ENCODE results near the gene TCN1.

- TF ChIP-seq EZH2 (IDR thresholded peaks at IDR 0.05; ENCODE audit: borderline replicate concordance, low read depth, low read length, severe bottlenecking) (no peak), CTCF (IDR thresholded peaks at IDR 0.05; ENCODE audit: borderline replicate concordance, extremely low read depth, low read length, poor library complexity, severe bottlenecking) (no peak)
Measured at GRCh38 chr11:59804061-59804460, 62.2 kb downstream of the TCN1 start.

All from DND-41 (cell line).